GM21360 (cell line): ENCODE measurements around the gene ROBO1.
"Not testable (repeated sequence)": the region's sequence is repeated elsewhere in the genome, so short reads cannot be mapped to it uniquely, and the experiment has no call there.

Experiments used
- ATAC-seq: cut with Tn5 transposase; IDR thresholded peaks from one replicate; pipeline ENCODE4 v1.9.1; 2021; ENCODE audit warnings: mild to moderate bottlenecking, moderate library complexity; ENCODE audit not compliant: unreplicated experiment

The ROBO1 gene

GRCh38 chr3:79555655-79556054, 212.1 kb downstream of the ROBO1 start:
- ATAC-seq: no peak

DNA sequence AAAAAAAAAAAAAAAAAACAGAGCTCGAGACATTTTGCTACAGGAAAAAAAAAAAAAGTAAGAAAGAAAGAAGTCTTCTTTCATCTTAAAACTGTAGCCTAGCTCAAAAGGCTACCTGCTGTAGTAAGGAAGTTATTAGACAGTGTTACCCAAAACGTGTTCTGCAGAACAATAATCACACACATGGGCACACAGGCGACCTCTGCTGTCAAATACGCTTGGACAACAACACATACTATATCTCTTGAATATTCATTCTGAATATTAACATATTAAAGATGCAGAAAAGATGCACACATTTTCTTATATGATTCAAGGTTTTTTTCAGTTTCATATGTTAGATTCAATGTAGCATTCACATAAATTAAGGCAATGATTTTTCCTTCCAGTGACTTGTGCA, 215.8 kb downstream of the ROBO1 start:
- ATAC-seq: no peak

DNA sequence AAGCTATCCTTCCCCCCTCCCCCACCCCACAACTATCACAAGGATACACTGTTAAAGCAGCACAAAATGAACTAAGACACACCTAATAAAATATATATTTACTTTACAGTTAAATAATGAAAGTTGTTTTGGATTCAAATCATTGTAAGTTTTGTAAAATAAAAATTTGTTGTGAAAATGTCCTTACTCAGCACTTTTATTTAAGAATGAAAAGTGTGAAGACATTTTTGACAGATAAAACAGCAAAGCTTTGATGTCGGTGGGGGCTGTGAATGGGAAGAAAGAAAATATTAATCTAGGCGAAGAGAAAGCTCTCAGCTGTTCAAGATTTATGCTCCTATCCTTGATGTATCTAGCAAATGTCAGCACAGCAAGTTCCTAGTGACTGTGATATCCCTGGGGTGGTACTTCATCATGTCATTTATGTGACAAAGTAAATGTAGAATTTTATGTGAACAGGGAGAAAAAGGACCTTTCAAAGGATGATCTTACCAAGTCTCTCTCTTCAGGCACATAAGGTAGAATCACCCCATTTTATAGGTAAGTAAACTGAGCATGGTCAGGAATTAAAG, 216.4 kb downstream of the ROBO1 start:
- no peak for ATAC-seq

DNA sequence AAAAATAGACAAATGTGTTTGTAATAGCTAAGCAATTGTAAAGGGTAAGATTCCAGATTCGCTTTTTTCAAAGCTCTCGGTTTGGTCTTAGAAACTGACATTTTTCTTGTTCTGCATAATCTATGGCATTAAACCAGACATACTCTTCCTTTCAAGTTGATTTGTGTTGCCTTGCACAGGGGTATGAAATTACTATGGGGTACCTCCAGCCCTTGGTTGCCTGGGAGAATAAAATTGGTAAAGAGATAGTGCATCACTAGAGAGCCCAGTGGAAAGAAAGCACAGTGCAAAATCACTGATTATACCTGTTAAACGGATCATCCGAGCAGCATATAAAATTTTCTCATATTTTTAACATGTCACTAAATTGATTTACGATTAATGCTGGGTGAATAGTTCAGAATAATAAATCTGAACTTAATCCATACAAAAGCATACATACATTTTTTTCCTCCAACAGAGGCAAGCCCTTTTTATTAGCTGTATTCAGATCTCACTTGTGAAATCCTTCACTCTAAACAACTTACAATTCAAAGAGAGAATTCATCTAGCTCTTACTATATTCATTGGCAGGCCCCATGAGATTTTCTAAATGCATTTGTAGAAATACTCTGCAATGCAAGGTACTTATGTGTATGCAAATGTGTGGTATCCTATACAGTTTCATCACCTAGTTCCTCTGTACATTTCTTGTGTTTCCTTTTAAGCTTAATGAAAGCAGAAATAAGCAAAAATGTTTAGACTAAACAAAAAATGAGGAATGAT, 224.4 kb downstream of the ROBO1 start:
- ATAC-seq: no peak

DNA sequence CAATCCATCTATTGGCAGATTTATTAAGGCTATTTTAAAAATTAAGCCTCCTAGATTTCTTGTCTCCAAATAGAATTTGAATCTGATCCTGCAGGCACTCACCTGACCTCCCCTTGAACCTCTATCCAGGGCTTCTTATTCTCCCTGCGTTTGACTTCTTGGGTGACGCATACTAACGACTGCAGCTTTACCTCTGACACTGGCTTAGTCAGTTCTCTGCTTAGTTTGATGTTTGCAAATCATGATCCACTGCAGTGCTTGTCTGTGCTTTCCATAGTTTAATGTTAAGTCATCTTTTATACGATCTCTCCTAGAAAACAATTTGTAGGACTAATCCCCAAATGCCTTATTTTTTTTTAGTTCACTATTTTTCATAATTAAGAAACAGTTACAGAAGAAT, 233.1 kb downstream of the ROBO1 start:
- ATAC-seq: no peak

DNA sequence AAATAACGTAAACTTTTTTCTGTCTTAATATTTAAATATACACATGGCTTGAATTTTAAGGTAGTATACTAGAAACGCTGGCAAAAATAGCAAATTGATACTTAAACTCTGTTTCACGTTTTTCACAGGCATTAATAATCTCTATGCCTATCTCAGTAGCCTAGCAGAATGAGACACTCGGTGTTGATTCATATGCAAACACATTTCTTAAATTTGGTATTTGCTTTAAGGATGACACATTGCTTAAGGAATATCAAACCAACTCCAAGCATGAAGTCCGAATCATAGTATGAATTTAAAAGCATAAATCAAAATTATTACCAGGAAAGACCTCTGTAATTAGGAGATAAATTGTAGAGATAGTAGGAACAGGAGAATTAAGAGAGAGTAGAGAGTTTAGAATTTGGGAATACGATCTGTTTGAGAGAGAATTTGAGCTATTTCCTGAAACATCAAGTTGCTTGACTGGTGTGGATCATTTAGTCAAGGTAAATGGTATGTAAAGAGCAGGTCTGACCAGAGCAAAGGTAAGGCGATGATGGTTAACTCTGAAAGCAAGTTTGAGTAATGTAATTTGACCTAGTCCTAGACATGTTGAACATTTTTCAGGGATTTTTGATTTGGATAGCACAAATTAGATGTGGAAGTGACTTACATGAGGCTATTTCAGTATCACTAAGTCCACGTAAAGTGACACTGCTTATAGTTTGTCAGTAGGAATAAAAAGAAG, 236.1 kb downstream of the ROBO1 start:
- no peak for ATAC-seq

DNA sequence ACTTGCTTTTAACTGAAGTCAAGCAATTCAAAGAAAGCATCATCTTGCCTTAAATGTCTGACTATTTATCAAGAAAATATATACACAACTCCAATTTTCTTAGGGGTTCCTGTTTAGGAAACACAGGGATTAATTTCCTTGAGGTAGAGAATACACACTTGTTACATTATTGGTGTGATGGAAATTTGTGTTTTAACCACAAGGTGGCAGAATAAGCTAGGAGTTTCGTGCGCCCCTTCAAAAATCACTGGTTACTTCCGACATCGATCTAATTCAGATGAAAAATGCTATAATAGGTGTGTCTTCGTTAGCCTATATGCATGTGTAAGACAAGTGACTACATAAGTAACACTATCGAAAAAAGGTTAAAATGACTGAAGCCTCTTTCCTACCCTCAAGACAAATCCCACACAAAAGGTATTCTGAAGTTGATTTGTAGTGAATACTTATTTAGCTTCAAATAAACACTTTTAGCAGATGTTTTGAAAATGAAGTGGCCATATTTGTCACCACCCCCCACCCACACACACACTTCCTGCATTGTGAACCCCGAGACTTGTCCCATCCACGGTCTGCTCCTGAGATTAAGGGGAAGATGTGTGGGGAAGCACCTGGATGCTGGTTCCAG, 246.5 kb downstream of the ROBO1 start:
- ATAC-seq: peak; percentile 79

DNA sequence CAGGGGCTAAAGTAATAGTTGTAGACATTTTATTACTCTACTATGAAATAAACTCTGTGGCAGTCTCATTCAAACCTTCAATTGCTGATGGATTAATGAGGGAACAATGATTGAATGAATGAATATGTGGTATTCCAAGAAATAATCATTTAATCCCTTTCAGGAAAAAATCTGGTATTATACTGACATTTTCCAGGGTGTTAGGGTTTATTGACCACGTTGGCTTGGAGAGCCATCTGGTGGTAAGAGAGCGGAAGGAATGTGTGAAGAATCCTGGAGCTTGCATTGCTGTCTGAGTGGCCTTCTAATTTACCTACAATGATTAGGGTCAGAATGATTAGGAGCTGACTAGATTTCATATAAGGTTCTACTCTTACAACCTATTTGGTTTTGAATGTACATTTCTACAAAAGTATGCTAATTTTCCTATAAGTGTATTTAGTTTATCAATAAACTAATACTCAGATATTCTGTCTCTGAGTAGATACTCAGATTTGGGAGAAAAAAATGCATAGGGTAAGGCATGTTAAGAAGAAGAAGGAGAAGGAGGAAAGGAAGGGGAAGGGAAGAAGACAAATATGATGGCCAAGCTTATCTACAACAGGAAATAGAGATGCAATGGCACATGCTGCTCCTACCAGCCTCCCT, 249.9 kb downstream of the ROBO1 start:
- ATAC-seq: no peak

- ATAC-seq: no peak
Measured at GRCh38 chr3:79516795-79517194, 251.0 kb downstream of the ROBO1 start.

DNA sequence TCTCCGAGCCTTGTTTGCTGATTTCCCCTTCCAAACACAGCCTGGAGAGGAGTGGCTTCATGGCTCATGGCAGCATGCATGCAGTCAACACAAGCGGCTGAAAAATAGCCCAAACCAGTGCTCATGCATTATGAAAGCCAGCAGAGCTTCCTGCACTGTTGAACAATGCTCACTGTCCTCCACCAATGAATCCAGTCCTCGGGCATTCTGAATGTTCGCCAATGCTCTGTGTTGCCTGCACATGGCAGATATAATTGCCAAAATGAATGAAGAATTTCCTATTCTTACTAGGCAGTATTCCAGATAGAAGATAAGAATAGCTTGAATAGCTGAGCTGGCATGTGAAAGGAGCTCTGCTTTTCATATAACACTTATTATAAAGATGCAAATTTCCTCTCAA, 252.7 kb downstream of the ROBO1 start:
- no peak for ATAC-seq

GRCh38 chr3:79514069-79514468, 253.7 kb downstream of the ROBO1 start:
- no peak for ATAC-seq

DNA sequence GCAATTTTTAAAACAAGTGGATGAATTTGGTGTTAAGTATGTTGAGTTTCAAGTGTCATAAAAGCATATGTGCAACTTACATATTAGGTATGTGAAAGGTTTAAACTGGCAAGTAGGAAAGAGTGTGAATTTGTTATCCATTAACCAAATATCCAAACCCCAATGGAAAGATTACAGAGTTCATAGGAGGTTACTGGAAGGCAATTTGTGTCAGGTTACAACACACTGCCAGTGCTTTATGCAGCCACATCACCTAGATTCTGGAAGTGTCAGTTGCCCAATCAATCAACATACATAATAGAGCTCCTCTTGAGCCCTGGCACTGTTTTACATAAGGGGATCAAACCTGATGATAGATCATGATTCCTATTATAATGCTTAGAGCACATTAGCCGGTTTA, 261.0 kb downstream of the ROBO1 start:
- ATAC-seq: no peak

DNA sequence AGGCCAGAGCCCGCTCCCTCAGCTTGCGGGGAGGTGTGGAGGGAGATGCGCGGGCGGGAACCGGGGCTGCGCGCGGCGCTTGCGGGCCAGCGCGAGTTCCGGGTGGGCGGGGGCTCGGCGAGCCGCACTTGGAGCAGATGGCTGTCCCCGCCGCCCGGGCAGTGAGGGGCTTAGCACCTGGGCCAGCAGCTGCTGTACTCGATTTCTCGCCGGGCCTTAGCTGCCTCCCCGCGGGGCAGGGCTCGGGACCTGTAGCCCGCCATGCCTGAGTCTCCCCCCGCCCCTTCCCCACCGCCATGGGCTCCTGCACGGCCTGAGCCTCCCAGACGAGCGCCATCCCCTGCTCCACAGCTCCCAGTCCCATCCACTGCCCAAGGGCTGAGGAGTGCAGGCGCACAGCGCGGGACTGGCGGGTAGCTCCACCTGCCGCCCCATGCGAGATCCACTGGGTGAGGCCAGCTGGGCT, 265.5 kb downstream of the ROBO1 start:
- ATAC-seq: not testable (repeated sequence)

- ATAC-seq: no peak
Measured at GRCh38 chr3:79497447-79498111, 270.2 kb downstream of the ROBO1 start.

GRCh38 chr3:79491029-79491641, 276.7 kb downstream of the ROBO1 start:
- ATAC-seq: no peak

DNA sequence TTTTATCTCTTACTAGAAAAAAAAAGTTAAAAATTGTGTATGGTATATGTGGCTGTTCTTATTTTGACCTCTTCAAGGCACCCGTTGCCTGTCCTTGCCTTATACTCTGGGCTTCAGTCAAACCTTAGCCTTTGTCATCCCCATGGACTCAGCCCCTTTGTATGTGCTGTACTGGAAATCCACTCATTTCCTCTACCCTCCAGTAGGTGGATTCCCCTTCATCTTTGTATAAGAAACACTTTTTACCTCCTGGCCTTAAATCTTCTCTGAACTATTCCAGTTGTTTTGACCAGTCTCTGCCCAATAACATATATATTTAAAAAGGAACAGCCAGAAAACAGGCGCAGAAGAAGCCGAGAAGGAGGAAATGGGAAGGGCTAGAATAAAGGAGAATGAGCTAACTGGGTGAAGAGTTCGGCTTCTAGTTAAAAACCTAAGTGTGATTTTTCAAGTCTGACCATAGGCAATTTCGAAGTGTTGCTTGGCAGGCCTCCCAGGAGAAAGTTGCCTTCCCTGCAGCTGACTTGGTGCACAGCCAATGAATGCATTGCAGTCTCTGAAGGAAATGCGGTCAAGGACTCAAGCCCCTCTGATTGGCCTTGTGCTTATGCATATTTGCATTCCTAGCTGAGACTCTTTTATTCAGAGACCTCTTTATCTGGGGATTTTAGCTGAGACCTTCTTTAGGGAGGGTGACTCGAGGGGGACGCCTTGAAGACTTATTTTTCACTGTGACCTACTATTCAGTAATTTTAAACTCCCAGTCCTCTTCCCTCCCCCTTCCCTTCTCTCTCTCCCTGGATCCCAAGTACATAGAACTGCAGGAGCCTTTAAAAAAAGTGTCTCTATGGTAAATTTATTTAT, 277.4 kb downstream of the ROBO1 start:
- ATAC-seq: no peak

GRCh38 chr3:79488407-79488806, 279.4 kb downstream of the ROBO1 start:
- ATAC-seq: no peak

DNA sequence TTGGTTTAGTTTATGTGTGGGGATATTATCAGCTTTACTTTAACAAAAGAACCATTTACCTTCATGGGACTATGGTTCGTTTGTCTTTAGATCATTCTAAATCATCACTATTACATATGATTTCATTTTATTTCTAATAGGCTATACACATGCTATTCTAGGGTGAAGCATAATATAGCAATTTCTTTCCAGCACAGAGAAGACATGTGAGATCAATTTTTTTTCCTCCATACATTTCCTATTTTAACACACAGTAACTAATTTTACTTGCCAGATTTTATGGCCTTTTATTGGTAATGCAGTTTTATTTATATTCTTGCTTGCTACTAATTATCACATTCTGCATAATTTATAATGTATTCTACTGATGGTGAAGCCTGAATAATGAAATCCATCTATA, 287.1 kb downstream of the ROBO1 start:
- ATAC-seq: no peak

GRCh38 chr3:79478620-79479019, 289.2 kb downstream of the ROBO1 start:
- ATAC-seq: no peak
